Hematopoietic multipotent progenitor cell treated with erythropoietin and hydrocortisone succinate and interleukin-3 and kit ligand, for 6 days (in vitro differentiated cells): ENCODE data around the gene AZU1.

ENCODE experiments used
- DNase-seq: peaks from one replicate; pipeline ENCODE4 v3.0.0-alpha.2; 2015

AZU1 gene

GRCh38 chr19:797528-798414, 29.9 kb upstream of the AZU1 start:
- DNase-seq, result peak; percentile 94

GRCh38 chr19:798415-799075, 29.1 kb upstream of the AZU1 start:
- DNase-seq, result no peak

- peak; percentile 55 for DNase-seq
These were observed 28.4 kb upstream of the AZU1 start for GRCh38 chr19:799076-799881.

GRCh38 chr19:800360-801029, 27.1 kb upstream of the AZU1 start:
- no peak for DNase-seq

GRCh38 chr19:801030-801860, 26.4 kb upstream of the AZU1 start:
- peak; percentile 84 for DNase-seq

GRCh38 chr19:801861-802497, 25.7 kb upstream of the AZU1 start:
- no peak for DNase-seq

- no peak for DNase-seq
These were observed 25.0 kb upstream of the AZU1 start for GRCh38 chr19:802498-803098.

- no peak for DNase-seq
These were observed 24.5 kb upstream of the AZU1 start for GRCh38 chr19:803099-803561.

- DNase-seq, result no peak
These were observed 23.8 kb upstream of the AZU1 start for GRCh38 chr19:803686-804418.

- no peak for DNase-seq
These were observed 23.0 kb upstream of the AZU1 start for GRCh38 chr19:804419-805165.

- DNase-seq, result no peak
These were observed 22.5 kb upstream of the AZU1 start for GRCh38 chr19:805166-805551.

- DNase-seq, result no peak
These were observed 21.8 kb upstream of the AZU1 start for GRCh38 chr19:805600-806550.

GRCh38 chr19:806815-807421, 20.7 kb upstream of the AZU1 start:
- no peak for DNase-seq

- no peak for DNase-seq
These were observed 19.8 kb upstream of the AZU1 start for GRCh38 chr19:807627-808422.

GRCh38 chr19:808423-808775, 19.2 kb upstream of the AZU1 start:
- no peak for DNase-seq

- DNase-seq, result no peak
These were observed 17.4 kb upstream of the AZU1 start for GRCh38 chr19:810077-810855.
